ENCODE data around the gene TMEM163. TPM values are rescaled to one million over a fixed set of nuclear protein-coding genes. Genes with fewer than 3 reads are reported as not detected.

TMEM163 gene
- total RNA-seq, 2 experiments from 2014 or later, result 0.08 to 0.10 TPM

DNA sequence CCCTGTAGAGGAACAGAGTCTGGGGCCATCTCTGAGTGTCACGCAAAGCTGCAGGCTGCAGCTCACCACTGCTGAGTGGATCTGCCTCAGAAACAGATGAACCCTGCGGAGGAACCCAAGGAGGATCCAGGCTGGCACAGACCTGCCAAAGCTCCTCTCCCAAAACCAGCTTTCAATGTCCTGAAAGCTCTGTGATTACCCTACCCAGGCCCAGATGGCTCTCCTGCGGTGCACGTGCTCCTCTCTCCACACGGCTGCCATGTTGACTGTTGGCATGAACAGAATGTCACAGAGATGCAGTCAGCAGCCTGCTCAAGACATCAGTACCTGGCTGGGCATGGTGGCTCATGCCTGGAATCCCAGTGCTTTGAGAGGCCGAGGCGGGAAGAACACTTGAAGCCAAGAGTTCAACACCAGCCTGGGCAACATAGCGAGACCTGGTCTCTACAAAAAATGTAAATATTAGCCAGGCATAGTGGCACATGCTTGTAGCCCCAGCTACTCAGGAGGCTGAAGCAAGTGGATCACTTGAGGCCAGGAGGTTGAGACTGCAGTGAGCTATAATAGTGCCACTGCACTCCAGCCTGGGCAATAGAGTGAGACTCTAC is 248.1 kb downstream of the TMEM163 start:
- CTCF ChIA-PET, result no interaction called here
- POLR2A ChIA-PET, result interaction anchor here (0.5 to 0.6 kb wide), 2 partner anchors 51 to 519 kb away, joined by 3 to 6 read pairs; no protein-coding TSS in a partner anchor

DNA sequence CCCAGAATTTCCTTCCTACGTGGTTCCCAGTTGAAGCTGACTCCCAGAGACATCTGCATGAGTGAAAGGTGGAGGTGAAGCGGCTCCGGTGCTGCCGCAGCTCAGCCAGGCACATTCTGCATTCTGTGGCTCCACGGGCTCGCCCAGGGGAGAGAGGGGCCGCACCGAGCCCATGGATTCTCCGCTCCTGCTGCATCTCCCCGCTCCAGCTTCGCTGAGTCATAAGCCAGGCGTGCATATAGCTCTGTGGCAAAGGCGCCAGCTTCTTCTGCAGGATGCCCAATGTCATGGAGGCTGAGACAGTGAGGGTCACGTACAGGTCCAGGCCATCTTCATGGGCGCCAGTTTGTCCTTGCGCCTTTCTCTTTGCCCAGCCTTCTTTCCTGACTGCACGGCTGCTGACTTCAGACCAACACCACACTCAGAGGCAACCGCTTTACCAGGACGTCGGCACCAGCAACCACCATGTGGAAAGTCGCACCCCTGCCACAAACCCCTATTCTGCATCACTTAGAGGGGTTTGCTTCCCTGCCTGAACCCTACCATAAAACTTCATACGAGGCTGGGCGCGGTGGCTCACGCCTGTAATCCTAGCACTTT is 249.2 kb downstream of the TMEM163 start:
- ChIA-PET CTCF (interaction anchor here (0.6 kb wide), 1 partner anchor 215 kb away, joined by 5 read pairs; no protein-coding TSS in a partner anchor), POLR2A (no interaction called here)

DNA sequence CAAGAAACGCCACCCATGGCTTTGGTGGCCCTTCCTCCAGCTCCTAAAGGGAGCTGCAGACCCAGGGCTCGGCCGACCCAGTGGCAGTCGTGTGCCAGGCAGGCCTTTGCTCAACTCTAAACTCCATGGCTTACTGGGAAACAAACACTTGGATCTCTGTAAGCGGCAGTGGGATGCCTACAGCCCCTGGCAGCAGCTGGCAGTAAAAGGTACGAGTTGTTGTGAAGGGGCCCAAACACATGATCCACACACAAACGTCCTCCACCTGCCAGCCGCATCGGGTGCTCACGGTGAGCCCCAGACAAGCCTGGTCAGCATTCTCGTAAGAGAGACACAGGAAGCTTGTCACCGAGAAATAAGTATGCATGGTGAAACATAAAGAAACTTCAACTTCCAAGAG is 250.0 kb downstream of the TMEM163 start:
- ChIA-PET CTCF (interaction anchor here (0.6 kb wide), 1 partner anchor 216 kb away, joined by 5 read pairs; no protein-coding TSS in a partner anchor), POLR2A (no interaction called here)

DNA sequence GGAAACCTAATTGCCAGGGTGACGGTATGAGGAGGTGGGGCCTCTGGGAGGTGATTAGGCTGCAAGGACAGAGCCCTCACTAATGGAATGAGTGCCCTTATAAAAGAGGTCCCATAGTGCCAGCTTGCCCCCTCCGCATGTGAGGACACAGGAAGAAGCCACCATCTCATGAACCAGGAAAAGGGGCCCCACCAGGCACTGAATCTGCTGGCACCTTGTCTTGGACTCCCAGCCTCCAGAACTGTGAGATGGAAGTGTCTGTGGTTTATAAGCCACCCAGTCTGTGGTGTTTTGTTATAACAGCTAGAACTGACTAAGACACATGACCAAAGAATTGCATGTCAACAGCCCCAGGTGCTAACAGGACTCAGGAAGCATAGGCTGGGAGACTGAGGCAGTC is 250.6 kb downstream of the TMEM163 start:
- POLR2A ChIA-PET, result no interaction called here
- CTCF ChIA-PET, result no interaction called here

DNA sequence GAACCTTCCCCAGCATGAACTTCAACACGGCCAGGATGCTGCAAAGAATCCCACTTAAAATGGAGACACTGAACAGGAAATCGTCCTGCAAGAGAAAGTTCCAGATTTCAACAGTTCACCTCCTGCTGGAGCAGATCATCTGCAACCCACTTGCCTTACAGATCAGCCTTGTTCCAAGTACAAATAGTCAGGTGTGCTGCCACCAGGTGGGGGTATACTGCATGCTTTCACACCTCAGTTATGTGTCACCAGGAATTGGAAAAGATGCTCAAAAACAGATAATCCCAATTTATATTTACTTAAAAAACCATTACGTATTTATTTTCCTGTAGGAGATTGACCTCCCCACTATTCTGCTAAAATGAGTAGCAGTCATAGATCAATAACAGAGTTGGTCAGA is 252.7 kb downstream of the TMEM163 start:
- POLR2A ChIA-PET, result no interaction called here

DNA sequence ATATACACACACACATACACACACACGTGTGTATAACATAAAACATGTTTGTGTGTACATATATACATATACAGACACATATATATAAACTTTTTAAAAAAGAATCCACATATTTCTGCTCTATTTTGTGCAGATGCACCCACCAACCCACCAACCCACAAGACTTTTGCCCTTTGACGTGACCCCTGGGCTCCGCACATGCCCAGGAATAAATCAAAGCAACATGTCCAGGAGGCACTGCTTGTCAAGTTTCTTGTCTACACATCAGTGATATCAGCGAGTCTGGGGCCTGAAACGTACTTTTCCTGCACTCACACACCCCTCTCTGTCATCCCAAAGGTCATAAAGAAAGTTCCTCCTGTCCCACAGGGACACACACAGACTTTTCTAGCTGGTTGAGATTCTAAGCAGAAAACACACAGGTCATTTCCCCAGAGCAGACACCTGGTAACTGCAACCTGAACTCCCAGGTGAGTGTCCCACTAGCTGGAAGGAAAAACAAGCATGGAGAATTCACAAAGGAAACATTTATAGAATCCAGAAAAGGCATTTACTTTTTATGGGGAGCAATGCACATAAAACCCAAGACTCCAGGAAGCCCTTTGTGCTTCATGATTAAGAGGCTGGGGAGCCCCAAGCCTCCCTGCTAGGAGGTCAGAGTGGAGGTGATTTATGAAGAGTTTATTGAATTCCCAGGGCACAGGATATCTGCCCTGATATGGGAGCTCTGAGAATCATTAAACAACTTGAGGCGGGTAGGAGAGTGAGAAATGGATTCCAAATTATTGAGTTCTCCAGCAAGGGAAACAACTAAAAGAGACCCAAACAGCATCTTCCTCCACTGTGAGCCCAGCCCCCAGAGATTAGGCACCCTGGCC is 253.3 kb downstream of the TMEM163 start:
- POLR2A ChIA-PET, result no interaction called here
- CTCF ChIA-PET, result interaction anchor here (0.7 kb wide), 1 partner anchor 27 kb away, joined by 3 read pairs; no protein-coding TSS in a partner anchor

More for the DNA sequence above, 252.7 kb downstream of the TMEM163 start:
- CTCF ChIA-PET, result no interaction called here

DNA sequence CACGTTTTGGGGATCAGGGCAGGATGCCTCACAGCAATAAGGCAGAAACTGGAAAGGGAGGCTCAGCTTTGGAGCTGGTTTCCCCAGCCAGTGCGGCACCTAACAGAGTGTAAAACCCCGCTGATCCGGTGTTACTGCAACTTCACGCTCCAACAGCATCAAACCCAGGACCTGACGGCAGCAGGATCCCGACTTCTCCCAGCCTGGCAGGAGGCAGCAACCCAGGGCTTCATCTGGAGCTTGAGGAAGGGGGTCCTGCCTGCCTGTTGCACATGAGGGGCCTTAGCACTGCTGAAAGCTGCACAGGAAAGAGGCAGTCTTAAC is 255.1 kb downstream of the TMEM163 start:
- CTCF ChIA-PET, result interaction anchor here (0.9 to 1.0 kb wide), 2 partner anchors 12 to 13 kb away, joined by 3 to 4 read pairs; no protein-coding TSS in a partner anchor
- POLR2A ChIA-PET, result no interaction called here

DNA sequence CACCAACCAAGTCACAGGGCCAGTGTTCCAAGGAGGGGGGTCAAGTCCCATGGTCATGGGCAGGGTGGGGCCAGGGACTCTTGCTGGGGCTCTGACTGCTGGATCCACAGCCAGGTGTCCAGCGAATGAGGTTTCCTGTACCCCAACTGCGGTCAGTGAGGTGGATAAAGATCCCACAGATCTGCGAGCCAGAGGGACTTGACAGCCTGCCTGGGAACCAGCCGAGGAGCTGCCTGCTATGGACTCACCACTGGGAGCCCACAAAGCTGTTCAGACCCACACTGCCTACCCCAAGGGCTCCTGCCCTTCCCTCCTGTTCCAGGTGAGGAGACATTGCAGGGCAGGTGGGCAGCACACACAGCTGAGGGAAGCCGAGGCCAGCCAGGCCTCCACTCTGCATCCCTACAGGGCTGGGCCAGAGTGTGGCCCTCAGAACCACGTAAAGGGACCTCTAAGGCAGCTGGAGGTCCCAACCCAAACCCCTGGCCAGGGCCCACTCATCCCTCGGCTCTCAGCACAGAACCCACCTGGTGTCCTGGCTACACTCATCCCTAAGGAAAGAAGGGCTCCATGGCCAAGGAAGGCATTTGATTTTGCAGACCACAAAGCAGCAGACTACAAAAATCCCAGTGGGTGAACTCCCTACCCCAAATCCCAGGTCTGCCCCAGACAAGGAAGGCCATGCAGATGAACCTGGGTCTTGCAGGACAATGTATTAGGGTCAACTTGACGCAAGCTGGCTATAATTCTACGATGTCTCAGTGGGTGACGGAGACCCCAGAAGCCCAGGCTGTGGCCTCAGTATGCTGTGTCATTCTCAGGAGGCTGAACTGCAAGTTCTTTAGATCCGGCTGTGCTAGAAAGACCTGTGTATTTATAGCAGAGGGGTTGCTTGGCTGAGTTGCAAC is 255.8 kb downstream of the TMEM163 start:
- CTCF ChIA-PET, result interaction anchor here (1.0 kb wide), 1 partner anchor 12 kb away, joined by 4 read pairs; no protein-coding TSS in a partner anchor
- POLR2A ChIA-PET, result no interaction called here

DNA sequence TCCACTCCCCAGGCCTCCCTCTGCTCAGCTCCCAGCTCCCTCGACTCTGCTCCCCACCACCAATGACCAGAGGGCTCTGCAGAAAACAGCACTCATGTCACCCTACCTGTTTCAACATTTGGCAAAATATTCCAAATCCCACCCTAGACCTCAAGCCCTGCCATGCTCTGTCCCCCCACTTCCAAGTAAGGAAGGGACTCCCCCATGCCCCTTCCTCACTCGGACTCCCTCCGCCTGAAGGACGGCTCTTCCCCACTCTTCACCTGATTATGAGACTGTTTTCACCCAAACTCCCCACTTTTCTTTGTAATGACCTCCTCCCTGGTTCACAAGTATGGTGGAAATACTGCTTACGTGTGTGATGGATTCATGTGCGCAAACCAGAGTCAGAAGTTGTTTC is 256.5 kb downstream of the TMEM163 start:
- ChIA-PET CTCF (no interaction called here), POLR2A (no interaction called here)

DNA sequence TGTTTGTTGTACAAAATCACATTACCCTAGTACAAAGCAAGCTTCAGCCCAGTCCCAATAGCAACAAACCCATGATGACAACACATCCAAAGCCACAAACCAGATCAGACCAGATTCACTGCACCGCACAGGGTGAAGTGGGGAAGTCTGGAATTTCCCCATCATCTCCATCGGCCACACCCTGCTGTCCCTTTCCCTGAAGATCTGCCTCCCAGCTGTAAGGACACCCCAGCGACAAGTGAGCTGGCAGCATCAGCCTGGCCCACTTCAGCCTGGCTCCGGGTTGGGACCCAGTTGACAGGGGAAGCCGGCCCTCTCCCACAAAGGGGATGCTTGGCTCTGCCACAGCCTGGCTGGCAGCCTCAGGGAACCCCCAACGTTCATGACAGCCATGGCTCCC is 257.3 kb downstream of the TMEM163 start:
- ChIA-PET POLR2A (no interaction called here), CTCF (no interaction called here)

DNA sequence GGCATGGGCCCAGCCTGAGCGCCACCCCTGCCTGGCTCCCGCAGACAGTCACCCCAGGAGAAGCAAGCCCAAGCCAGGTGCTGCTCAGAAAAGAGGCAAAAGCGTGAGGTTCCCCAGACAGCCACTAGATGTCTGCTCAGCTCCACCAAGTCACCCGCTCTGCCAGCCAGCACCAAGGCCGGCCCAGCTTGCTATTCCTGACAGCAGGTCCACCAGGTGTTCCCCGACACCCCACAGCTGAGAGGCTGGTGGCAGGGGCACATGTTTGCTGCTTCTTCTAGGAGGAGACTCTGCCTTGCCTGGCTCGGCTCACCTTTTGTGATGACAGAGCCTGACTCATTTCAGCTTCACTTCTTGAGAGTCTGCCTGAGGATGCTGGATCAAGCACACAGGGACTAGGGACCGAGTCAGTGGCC is 258.2 kb downstream of the TMEM163 start:
- CTCF ChIA-PET, result interaction anchor here (1.0 kb wide), 1 partner anchor 9 kb away, joined by 4 read pairs; no protein-coding TSS in a partner anchor
- POLR2A ChIA-PET, result no interaction called here

DNA sequence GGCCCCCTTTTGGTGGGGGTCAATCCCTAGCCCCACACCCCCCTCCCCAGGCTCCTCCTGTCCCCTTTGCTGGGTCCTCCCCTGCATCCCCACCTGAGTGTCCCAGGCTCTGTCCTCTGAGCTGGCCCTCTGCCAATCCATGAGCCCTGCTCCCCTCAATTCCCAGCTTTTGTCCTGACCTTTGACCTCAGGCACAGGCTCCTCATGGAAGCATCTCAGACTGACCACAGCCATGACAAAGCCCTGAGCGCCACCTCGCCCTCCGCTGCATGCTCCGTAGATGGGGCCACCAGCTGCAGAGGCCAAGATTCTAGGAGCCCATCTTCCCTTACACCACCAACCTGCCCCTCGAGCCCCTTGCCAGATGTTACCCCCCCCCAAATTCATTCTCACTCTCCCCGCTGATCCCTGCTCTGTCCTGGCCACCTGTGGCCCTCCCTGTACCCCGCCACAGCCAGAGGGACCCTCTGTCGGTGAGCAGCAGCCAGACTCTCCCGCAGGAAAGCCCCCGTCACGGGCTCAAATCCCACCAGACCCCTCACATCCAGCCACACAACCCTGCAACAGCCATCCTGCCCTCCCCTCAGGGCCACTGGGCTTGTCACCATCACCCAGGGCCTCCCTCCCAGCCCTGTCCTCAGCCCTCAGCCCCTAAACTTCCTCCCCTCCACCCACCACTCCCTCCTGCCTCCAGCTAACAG is 258.9 kb downstream of the TMEM163 start:
- CTCF ChIA-PET, result interaction anchor here (1.0 kb wide), 1 partner anchor 9 kb away, joined by 4 read pairs; no protein-coding TSS in a partner anchor

DNA sequence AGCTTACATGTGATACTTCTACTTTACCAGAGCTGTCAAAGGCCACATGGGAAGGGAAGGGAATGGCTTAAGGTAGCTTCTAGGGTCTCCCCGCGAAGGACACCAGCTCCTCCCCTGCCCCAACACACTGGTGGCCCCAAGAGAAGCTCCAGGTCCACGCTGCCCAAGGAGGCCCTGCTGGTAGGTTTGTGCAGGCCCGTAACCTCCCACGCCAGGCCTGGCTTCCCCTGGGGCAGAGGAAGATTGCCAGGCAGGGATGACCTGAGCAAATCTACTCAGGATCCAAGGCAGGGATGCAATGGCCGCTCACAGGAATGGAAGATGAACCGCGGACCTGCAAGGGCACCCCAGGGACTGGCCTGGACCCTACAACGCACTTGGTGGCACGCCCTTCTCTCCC is 259.9 kb downstream of the TMEM163 start:
- ChIA-PET CTCF (no interaction called here), POLR2A (no interaction called here)

More for the DNA sequence above, 258.9 kb downstream of the TMEM163 start:
- POLR2A ChIA-PET, result no interaction called here

DNA sequence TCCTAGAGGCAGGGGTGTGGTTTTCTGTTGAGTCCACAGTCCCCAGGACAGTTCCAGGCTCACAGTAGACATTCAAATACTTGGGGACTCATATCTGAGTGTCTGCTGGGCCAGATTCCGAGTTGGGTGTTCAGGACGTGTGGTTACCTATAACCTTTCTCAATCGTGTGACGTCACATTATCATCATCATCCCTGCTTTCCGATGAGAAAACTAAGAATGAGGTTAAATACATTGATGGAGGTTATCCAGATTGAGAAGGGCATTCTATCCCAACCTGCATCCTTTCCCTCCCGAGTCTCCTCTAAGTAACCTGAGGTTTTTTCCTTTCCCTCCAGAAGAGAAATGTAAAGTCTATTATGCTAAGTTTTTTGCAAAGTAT is 260.3 kb downstream of the TMEM163 start:
- POLR2A ChIA-PET, result no interaction called here

DNA sequence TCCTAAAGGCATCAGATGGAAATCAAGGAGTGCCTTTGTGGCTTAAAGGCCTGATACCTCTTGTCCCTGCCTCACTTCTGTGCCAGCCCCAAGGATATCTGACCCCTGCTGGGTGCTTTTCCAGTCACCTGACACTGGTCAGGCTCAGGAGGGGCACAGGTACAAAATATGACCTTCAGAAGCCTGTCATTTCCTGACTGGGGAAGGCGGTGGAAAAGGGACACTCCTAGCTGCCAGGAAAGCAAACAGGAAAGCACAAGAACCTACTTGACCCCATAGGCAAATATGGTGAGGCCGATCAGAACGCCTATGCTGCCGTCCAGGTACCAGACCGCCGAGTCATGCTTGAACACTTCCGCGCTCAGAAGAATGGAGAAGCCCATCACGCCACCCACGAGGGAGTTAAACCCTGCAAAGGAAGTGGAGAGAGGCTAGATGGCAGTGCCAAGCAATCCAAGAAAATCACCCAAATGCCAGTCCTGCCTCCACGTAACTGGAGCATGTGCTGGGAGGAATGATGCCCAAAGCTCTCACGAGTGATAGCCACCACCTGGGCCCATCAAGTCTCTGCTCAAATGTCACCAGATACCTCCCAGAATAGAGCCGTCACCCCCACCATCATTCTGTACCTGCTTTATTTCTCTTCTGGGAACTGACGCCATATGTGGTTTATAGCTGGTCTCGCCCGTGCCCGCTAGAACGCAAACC is 260.9 kb downstream of the TMEM163 start:
- ChIA-PET CTCF (no interaction called here), POLR2A (no interaction called here)

More for the DNA sequence above, 260.3 kb downstream of the TMEM163 start:
- CTCF ChIA-PET, result no interaction called here

DNA sequence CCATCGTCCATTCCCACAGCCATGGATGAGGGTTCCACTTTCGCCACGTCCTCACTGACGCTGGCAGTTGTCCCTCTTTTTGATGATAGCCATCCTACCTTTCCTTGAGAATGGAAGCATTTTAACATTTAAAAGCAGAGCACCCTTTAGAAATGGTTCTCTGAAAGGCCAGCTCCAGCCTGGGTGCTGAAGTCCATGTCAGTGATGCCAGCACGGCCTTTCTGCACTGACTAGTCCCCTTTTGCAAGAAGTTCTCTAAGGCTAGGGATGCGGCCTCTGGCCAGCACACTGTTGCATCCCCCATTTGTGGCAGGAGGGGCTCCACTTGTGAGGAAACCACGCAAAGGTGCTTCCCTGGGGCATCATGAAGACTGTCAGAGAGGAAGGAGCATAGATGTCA is 261.4 kb downstream of the TMEM163 start:
- POLR2A ChIA-PET, result no interaction called here
- CTCF ChIA-PET, result no interaction called here

DNA sequence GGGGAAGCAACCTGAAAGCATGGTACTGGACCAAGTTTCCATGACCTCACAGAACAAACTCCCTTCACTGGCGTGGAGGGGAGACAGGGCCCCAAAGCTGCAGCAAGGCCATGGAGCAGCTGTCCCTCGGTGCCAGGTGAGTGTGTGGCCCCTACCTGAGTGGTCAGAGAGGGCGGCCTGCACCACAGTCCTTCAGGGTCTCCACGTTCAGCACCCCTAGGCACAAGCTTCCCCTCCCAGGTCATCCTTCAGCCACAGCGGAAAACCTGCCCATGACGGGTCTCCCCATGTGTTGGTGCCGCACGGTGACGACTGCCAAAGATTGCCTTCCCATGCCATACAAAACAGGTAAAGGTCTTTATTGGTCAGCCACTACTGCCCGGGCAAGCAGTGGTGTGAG is 263.4 kb downstream of the TMEM163 start:
- ChIA-PET POLR2A (no interaction called here), CTCF (no interaction called here)

DNA sequence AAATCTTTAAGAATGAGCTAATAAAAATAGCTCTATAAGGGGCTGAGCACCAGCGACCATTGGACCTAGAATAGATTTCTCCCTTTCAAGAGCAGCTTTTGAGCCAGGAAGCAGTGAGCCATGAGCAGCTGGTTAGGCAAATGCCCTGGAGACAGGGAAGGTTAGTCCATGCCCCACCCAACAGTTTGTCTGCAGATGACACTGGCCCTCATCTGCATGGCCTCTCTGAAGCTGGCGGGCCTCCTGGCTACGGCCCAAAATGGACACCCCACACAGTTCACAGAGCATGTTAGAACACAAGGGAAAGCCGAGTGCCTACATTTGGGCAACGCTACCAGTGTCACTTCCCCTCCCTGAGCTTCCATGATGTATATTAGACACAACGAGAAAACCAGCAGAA is 263.9 kb downstream of the TMEM163 start:
- ChIA-PET CTCF (no interaction called here), POLR2A (no interaction called here)

DNA sequence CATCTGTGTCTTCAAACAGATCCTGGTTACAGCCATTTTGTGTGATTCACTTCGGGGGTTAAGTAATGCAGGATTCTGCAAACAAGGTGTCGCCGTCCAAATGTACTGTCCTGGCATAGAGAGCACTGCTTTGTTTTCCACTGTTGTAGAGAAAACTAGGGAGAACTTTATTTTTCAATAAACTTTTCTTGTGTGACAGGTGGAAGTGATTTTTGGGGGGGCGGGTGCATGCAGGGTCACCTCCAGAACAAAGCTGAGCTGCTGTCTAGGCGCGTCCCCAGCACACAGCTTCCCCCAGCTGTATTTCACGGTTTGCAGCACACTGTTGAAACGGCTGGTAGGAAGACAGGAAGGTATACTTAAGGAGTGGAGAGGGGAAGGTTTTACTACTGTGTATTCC is 264.4 kb downstream of the TMEM163 start:
- POLR2A ChIA-PET, result no interaction called here
- CTCF ChIA-PET, result no interaction called here

Data from activated CD8-positive, alpha-beta memory T cell treated with anti-CD3 and anti-CD28 coated beads for 36 hours (primary cell).